H1 (cell line): ENCODE results near the gene DLL1.

Experiments used
- ATF2 ChIP-seq: IDR thresholded peaks from 2 replicates; pipeline ENCODE4 v1.6.1; 2012; ENCODE audit warnings: low read length, inconsistent platforms
- CTCF ChIP-seq, 3 experiments: IDR thresholded peaks; 1 replicate in 2 of 3; 2 replicates in 1 of 3; pipeline versions ENCODE4 v1.5.1 to v1.6.1; 2011; ENCODE audit warnings: low read length in 3 of 3, mild to moderate bottlenecking in 3 of 3, inconsistent platforms in 2 of 3, low read depth in 1 of 3, moderate library complexity in 1 of 3; ENCODE audit not compliant: insufficient read depth in 1 of 3; ENCODE audit errors: control extremely low read depth in 1 of 3
- MAFK ChIP-seq: IDR thresholded peaks from 2 replicates; pipeline ENCODE4 v1.6.1; 2012; ENCODE audit warnings: low read depth, mild to moderate bottlenecking, improper control_type of control experiment, low read length

GRCh38 chr6:170272341-170273065, 18.4 kb downstream of the DLL1 start:
- TF ChIP-seq CTCF (IDR thresholded peaks at IDR 0.05; ENCODE audit: control extremely low read depth in 1 of 3, insufficient read depth in 1 of 3, low read depth in 1 of 3, low read length in 3 of 3) (no peak), ATF2 (no peak), MAFK (no peak)
